T-helper 17 cell (primary cell): ENCODE data around the gene RIMS1. TPM values are rescaled to one million over a fixed set of nuclear protein-coding genes. Genes with fewer than 3 reads are reported as not detected.

Experiments used
- ATAC-seq: fragments of 150-1000 bp; cut with Tn5 transposase; 2 replicates; pipeline ENCODE4 v1.10.0; 2021; ENCODE audit warnings: mild to moderate bottlenecking, moderate library complexity
- DNase-seq, 3 donors: peaks; one replicate each; pipeline versions ENCODE4 v3.0.0 to v3.0.0-alpha.2; 2020 to 2021
- H3K9me3 ChIP-seq: one replicate; pipeline ENCODE4 v1.7.0; 2013; ENCODE audit warnings: low read length, mild to moderate bottlenecking; ENCODE audit not compliant: control insufficient read depth, poor library complexity, severe bottlenecking
- H3K27ac Mint-ChIP-seq: one replicate; pipeline ENCODE4 v1.8.0; 2022; ENCODE audit warnings: mild to moderate bottlenecking, moderate library complexity, mixed read lengths
- H3K27me3 Mint-ChIP-seq: one replicate; pipeline ENCODE4 v1.8.0; 2022; ENCODE audit warnings: mixed read lengths
- H3K36me3 Mint-ChIP-seq: one replicate; pipeline ENCODE4 v1.8.0; 2022; ENCODE audit warnings: low read depth, mixed read lengths
- H3K4me1 Mint-ChIP-seq: one replicate; pipeline ENCODE4 v1.8.0; 2022; ENCODE audit warnings: mild to moderate bottlenecking, mixed read lengths
- H3K4me3 Mint-ChIP-seq: one replicate; pipeline ENCODE4 v1.8.0; 2022; ENCODE audit warnings: mild to moderate bottlenecking, moderate library complexity, mixed read lengths
- total RNA-seq, 4 donors: library from RNA in 2 of 4; stranded (reverse) in 2 of 4; gene quantifications; one replicate each; pipeline ENCODE4 v1.2.3 and lab custom pipeline; 2022 to 2026

Gene RIMS1
- total RNA-seq, 2 donors from 2014 or later: not detected

DNA sequence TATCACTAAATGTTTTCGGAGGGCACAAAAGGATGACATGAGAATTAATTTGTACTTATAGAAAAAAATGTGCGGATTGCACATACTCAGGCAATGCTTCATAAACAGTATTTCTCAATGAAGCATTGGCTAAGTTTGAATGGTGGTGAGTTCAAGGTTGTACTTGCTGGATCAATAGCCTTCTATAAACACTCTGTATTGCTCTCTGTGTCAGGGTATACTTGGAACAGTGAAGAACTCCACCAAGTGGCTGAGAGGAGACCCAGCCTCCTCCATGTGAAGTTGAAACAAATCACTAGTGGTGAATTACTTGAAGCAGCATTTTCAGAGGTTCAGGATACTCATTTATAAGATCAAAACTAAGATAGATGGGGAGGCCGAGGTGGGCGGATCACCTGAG, 360.6 kb downstream of the RIMS1 start:
- ATAC-seq (no peak), DNase-seq (no peak)
- Mint-ChIP-seq H3K4me3 (no peak overlapping the region), H3K4me1 (no peaks in the 10 kb centered on the region), H3K36me3 (no peaks in the 10 kb centered on the region), H3K27me3 (no peaks in the 10 kb centered on the region), H3K27ac (no peak overlapping the region)
- no peaks in the 10 kb centered on the region for H3K9me3 ChIP-seq

DNA sequence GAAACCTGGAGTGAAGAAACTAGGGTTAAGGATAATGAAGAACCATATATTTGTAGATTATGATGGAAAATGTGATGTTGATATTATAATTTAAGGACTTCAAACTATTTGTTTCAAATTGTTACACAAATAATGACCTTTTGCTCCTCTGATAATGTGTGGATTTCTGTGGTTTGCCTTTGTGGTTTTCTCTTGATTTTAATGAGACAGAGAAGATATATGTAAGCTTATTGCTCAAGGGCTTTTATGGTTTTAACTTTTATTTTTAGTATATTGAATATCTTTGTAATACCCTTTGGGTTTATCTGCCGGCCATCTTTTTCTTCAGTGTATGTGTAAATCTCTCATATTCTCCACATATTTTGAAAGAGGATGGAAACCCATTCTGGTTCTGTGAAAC, 362.3 kb downstream of the RIMS1 start:
- DNase-seq (no peak), ATAC-seq (no peak)
- no peaks in the 10 kb centered on the region for H3K27me3 Mint-ChIP-seq
- no peaks in the 10 kb centered on the region for H3K4me1 Mint-ChIP-seq
- no peak overlapping the region for H3K4me3 Mint-ChIP-seq
- H3K27ac Mint-ChIP-seq: no peak overlapping the region
- no peaks in the 10 kb centered on the region for H3K9me3 ChIP-seq
- H3K36me3 Mint-ChIP-seq: no peaks in the 10 kb centered on the region

DNA sequence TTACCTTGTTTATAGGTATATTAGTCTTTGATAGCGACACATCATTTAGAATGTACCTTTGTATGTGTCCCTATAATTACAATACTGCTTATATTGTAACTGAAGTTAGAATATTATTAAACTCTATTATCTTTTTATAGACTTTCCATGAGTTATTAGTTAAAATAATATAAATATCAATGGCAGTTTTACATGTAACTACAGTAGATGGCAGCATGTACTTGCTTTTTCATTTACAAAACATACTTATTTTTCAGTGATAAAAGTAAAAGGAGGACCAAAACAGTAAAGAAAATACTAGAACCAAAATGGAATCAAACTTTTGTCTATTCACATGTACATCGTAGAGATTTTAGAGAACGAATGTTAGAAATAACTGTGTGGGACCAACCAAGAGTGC, 364.3 kb downstream of the RIMS1 start:
- Mint-ChIP-seq H3K36me3 (no peaks in the 10 kb centered on the region), H3K27me3 (no peaks in the 10 kb centered on the region), H3K27ac (no peak overlapping the region), H3K4me1 (no peaks in the 10 kb centered on the region), H3K4me3 (no peak overlapping the region)
- H3K9me3 ChIP-seq: no peaks in the 10 kb centered on the region
- ATAC-seq (no peak), DNase-seq (no peak)

DNA sequence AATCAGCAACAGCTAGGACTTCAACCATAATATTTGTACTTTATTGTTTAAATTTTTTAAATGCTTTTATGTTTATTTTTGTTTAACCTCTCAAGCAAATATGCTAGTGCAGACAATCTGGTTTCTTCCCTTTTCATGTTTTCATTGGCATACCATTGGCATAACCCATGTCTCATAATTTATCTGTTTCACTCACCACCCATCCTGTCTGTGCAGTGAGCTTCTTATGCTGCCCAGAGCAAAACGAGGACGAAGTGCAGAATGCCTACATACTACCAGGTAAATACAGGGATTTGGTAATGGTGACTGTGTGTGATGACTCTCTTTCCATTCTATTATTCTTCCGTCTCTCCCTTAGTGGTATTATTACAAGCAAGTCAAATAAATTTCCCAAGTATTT, 374.1 kb downstream of the RIMS1 start:
- ATAC-seq (no peak), DNase-seq (no peak)
- no peaks in the 10 kb centered on the region for H3K4me1 Mint-ChIP-seq
- H3K27me3 Mint-ChIP-seq: no peaks in the 10 kb centered on the region
- H3K9me3 ChIP-seq: no peaks in the 10 kb centered on the region
- H3K27ac Mint-ChIP-seq: no peak overlapping the region
- H3K36me3 Mint-ChIP-seq: no peaks in the 10 kb centered on the region
- no peak overlapping the region for H3K4me3 Mint-ChIP-seq

DNA sequence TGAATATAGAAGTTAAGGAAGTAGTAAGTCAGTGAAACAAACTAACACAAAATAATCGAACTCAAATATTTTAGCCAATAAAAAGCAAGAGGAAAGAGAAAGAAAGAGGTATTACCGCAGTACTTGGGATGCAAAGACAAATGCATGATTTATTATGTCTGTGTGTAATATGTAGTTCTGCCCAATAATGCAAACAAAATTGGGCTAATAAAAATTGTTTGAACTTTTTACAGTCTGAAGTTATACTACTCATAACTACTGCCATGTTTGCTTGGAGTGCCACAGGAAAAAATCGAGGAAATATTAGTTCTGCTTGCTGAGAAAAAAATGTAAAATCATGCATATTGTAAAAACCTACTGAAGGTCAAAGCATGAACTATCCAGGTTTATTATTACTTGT, 375.2 kb downstream of the RIMS1 start:
- Mint-ChIP-seq H3K27ac (no peak overlapping the region), H3K27me3 (no peaks in the 10 kb centered on the region), H3K4me1 (no peaks in the 10 kb centered on the region), H3K36me3 (no peaks in the 10 kb centered on the region), H3K4me3 (no peak overlapping the region)
- no peak for DNase-seq
- ATAC-seq: no peak
- H3K9me3 ChIP-seq: no peaks in the 10 kb centered on the region

DNA sequence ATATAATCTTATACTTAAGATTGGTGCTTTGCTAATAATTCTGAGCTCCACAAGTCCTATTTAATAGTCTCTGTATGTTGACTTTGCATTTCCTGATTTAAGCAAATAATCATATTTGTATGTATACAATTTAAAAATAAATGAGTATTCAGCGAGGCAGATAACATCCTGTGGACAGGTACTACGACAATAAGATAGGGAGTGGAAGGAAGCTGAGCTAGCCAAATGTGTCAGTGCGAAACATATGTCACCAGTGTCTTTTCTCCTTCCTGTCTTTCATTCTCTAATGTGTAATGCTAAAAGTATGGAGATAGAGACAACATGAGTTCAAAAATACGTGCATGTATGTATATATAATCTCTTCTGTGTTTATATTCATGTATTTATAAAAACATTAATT, 375.9 kb downstream of the RIMS1 start:
- no peaks in the 10 kb centered on the region for H3K9me3 ChIP-seq
- Mint-ChIP-seq H3K27me3 (no peaks in the 10 kb centered on the region), H3K27ac (no peak overlapping the region), H3K4me1 (no peaks in the 10 kb centered on the region), H3K4me3 (no peak overlapping the region), H3K36me3 (no peaks in the 10 kb centered on the region)
- ATAC-seq (no peak), DNase-seq (no peak)

DNA sequence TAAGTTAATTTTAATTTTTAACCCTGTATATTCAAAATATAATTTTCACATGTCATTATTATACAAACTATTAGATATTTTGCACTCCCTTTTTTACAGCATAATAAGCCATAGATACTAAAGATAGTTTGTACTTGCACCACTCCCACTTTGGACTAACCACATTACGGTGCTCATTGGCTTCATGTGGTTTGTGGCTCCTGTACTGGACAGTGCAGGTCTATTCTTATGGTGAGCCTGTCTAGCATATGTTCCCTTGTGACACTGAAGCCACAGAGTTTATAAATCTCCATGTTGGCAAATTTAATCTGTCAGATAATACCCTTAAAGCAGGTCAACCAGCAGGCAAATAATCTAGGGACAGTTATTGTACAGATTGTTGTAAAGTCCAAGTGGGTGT, 381.1 kb downstream of the RIMS1 start:
- DNase-seq (no peak), ATAC-seq (no peak)
- no peaks in the 10 kb centered on the region for H3K9me3 ChIP-seq
- Mint-ChIP-seq H3K36me3 (no peaks in the 10 kb centered on the region), H3K27me3 (no peaks in the 10 kb centered on the region), H3K4me1 (no peaks in the 10 kb centered on the region), H3K27ac (no peak overlapping the region), H3K4me3 (no peak overlapping the region)

DNA sequence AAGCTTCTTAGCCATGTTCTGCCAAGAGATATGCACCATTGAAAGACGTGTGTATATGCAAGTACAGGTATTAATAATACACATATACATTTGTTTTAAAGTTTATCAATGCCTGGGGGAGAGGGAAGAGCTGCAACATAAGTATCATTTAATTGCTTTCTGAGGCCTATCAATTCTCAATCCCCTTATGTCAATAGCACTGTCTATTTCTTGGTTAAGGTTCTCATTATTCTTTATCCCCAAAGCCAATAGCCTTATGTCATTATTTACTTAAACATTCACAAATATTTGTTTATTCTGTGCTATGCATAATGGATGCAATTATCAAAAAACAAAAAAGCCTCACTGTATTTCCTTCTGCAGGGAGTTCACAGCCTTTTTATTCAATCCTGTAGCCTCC, 385.2 kb downstream of the RIMS1 start:
- Mint-ChIP-seq H3K4me3 (no peak overlapping the region), H3K4me1 (no peaks in the 10 kb centered on the region), H3K36me3 (no peaks in the 10 kb centered on the region), H3K27me3 (no peaks in the 10 kb centered on the region), H3K27ac (no peak overlapping the region)
- DNase-seq (no peak), ATAC-seq (no peak)
- no peaks in the 10 kb centered on the region for H3K9me3 ChIP-seq

DNA sequence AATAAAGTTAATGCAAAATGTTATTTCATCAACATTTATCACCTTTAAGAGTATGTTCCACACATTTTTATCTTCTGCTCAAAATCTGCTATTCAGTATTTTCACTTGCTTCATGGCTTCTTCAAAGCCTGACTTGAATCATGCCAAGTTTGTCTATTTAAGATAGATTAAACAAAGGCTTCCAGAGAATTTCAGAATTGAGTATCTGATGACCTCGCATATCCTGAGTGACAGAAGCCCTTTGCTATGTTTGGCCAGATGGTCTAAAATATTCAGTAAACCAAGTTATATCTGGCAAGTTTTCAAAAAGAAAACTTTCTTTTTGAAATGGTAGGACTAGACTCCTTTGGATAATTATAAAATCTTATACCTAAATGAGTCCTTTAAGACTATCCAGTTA, 386.6 kb downstream of the RIMS1 start:
- H3K27ac Mint-ChIP-seq: no peak overlapping the region
- no peaks in the 10 kb centered on the region for H3K27me3 Mint-ChIP-seq
- no peak for ATAC-seq

DNA sequence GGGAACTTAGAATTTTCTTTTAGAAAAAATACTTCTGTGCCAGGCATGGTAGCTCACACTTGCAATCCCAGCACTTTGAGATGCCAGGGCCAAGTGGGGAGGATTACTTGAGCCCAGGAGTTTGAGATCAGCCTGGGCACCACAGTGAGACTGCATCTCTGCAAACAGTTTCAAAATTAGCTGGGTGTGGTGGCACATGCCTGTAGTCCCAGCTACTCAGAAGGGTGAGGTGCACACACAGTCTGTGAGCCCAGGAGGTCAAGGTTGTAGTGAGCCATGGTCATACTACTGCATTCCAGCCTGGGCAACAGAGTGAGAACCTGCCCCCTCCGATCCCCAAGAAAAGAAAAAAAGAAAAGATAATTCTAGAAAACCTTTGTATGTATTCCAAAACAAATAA, 389.5 kb downstream of the RIMS1 start:
- H3K27me3 Mint-ChIP-seq: no peaks in the 10 kb centered on the region
- ATAC-seq (no peak), DNase-seq (no peak)
- no peak overlapping the region for H3K27ac Mint-ChIP-seq
- no peaks in the 10 kb centered on the region for H3K36me3 Mint-ChIP-seq
- no peaks in the 10 kb centered on the region for H3K9me3 ChIP-seq
- H3K4me3 Mint-ChIP-seq: peak overlapping the region; percentile 31
- no peaks in the 10 kb centered on the region for H3K4me1 Mint-ChIP-seq

More for the DNA sequence above, 386.6 kb downstream of the RIMS1 start:
- Mint-ChIP-seq H3K4me3 (no peak overlapping the region), H3K4me1 (no peaks in the 10 kb centered on the region), H3K36me3 (no peaks in the 10 kb centered on the region)
- H3K9me3 ChIP-seq: no peaks in the 10 kb centered on the region
- DNase-seq: no peak

DNA sequence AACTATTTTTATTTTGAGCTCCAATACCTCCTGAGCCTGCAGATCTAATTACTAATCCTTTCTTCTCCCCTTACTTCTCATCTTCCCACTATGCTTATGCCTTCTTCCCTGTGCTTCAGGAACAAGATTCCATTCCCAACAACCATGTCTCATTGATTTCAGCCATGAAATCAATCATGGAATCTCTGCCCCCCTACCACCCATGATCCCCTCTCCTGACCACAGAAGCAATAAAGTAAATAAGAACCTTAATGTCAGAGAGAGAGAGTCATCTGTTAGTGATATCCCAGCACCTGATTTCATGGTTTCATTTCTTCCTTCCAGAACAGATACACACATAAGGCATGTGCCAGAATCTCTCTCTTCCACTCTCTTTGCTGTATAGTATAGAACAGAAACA, 395.9 kb downstream of the RIMS1 start:
- no peak overlapping the region for H3K4me3 Mint-ChIP-seq
- no peaks in the 10 kb centered on the region for H3K36me3 Mint-ChIP-seq
- no peaks in the 10 kb centered on the region for H3K27me3 Mint-ChIP-seq
- no peaks in the 10 kb centered on the region for H3K9me3 ChIP-seq
- H3K4me1 Mint-ChIP-seq: no peaks in the 10 kb centered on the region
- H3K27ac Mint-ChIP-seq: no peak overlapping the region
- ATAC-seq (no peak), DNase-seq (no peak)

DNA sequence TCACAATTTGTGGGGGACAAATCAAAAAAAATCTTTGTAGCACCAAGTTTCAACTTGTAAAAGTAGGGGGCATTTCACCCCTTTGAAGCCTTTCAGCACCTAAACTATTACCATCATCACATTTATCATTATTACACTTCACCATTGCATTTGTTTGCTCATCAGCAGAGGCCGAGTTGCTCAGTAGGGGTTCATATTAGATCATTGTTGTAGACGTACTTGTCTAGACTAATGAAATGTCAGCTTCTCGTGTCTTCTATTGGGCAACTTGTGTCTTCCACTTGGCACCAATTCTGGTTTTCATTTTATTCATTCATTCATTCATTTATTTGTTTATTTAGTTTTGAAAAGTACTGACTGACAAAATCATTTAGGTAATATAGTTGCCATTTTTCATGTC, 397.2 kb downstream of the RIMS1 start:
- Mint-ChIP-seq H3K36me3 (no peaks in the 10 kb centered on the region), H3K27ac (no peak overlapping the region), H3K4me1 (no peaks in the 10 kb centered on the region), H3K27me3 (no peaks in the 10 kb centered on the region), H3K4me3 (no peak overlapping the region)
- DNase-seq: no peak
- no peaks in the 10 kb centered on the region for H3K9me3 ChIP-seq
- no peak for ATAC-seq

DNA sequence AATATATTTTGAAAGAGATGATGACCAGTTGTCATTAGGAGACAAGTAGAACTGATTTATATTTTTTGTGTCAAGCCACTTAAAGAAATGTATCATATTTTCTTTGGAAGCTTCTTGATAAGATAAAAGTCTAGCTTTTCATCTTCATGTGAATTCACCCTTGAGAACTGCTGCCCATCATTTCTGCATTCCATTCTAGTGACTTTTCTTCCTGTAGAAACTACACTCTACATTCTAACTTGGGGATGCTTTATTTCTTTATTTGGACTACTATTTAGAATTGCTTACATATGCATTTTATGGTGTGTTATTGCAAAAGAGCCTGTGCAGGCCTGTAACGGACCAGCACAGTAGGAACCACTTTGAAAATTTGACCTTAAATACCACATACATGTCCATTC, 400.6 kb downstream of the RIMS1 start:
- Mint-ChIP-seq H3K36me3 (no peaks in the 10 kb centered on the region), H3K4me3 (no peak overlapping the region), H3K27ac (no peak overlapping the region), H3K4me1 (no peaks in the 10 kb centered on the region), H3K27me3 (no peaks in the 10 kb centered on the region)
- no peak for ATAC-seq
- H3K9me3 ChIP-seq: no peaks in the 10 kb centered on the region
- DNase-seq: no peak

DNA sequence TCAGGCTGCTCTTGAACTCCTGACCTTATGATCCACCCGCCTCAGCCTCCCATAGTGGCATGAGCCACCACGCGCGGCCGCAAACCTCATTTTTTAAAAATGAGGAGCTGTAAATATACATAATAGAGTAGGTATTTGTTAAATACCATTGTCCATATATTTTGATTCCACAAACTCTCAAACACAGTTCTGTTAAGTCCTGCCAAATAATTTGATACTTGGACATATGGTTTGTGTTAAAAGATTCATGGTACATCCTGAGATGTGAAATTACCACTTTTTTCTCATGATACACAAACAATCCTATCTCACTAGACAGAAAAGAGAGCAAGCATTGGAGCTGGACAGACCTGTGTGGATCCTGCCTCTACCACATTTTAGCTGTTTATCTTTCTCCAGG, 401.5 kb downstream of the RIMS1 start:
- Mint-ChIP-seq H3K36me3 (no peaks in the 10 kb centered on the region), H3K27me3 (no peaks in the 10 kb centered on the region), H3K4me1 (no peaks in the 10 kb centered on the region), H3K27ac (no peak overlapping the region), H3K4me3 (no peak overlapping the region)
- no peaks in the 10 kb centered on the region for H3K9me3 ChIP-seq
- ATAC-seq (no peak), DNase-seq (no peak)

DNA sequence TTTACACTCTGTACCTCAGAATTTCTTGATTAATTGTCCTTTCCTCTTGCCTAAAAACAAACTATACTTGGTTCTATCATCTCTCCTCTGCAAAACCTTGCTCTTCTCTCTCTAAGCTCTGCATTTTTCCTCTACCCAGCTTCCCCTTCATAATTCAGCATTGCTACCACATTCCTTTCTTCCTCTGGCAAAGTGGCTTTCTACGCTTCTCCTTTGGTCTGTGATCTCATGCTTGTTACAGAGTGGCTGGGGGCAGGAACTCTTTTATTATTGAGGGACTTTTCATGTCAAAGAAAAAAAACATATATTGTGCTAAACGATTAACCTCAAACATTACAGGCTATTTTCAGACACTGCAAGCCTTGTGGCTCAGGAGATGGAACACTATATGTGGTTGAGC, 402.2 kb downstream of the RIMS1 start:
- H3K9me3 ChIP-seq: no peaks in the 10 kb centered on the region
- DNase-seq (no peak), ATAC-seq (no peak)
- H3K27ac Mint-ChIP-seq: no peak overlapping the region
- no peaks in the 10 kb centered on the region for H3K36me3 Mint-ChIP-seq
- H3K4me3 Mint-ChIP-seq: no peak overlapping the region
- no peaks in the 10 kb centered on the region for H3K27me3 Mint-ChIP-seq
- H3K4me1 Mint-ChIP-seq: no peaks in the 10 kb centered on the region
